GM12878 (cell line): ENCODE data around the gene HCFC1R1. TPM values are rescaled to one million over a fixed set of nuclear protein-coding genes. Genes with fewer than 3 reads are reported as not detected.

Experiments used
- ATF7 ChIP-seq: fragments of 450-650 bp; IDR thresholded peaks from 2 replicates; pipeline ENCODE4 v1.6.1; 2016; ENCODE audit warnings: low read depth, mild to moderate bottlenecking
- SP1 ChIP-seq: IDR thresholded peaks from one replicate; pipeline ENCODE4 v1.6.1; 2011; ENCODE audit warnings: low read depth, low read length
- TCF12 ChIP-seq: IDR thresholded peaks from 2 replicates; pipeline ENCODE4 v1.6.1; 2011; ENCODE audit warnings: low read depth, mild to moderate bottlenecking, low read length
- WRNIP1 ChIP-seq: IDR thresholded peaks from 2 replicates; pipeline ENCODE4 v1.6.1; 2011; ENCODE audit warnings: low read depth, low read length, improper control_type of control experiment, borderline replicate concordance
- polyA plus RNA-seq, 11 experiments: library from polyadenylated mRNA; depleted of rRNA in 4 of 11; unstranded in 6 of 11; stranded (reverse) in 5 of 11; fragments of >200 nt; fragmentation: Nextera tagmentation in 4 of 11; fragmentation: Illumina TruSeq in 1 of 11; extraction: Ambion mirVana in 4 of 11; extraction: Trizol in 1 of 11; gene quantifications; 1 replicate in 1 of 11; 2 replicates in 10 of 11; pipeline versions ENCODE4 v1.2.1 to v1.2.3, GENCODE V29; 2011 to 2016; ENCODE audit warnings: inconsistent platforms in 2 of 11, missing spikeins in 2 of 11, low read depth in 1 of 11
- total RNA-seq, 4 experiments: library from RNA; depleted of rRNA in 3 of 4; stranded (reverse); fragments of >200 nt in 3 of 4; fragmentation: Illumina TruSeq in 1 of 4; extraction: Trizol in 1 of 4; gene quantifications; 2 replicates each; pipeline versions ENCODE4 v1.2.1 to v1.2.3, GENCODE V29; 2013 to 2021
- TF ChIP-seq, protein P1 (sequence below): fragments of 450-650 bp; IDR thresholded peaks from 2 replicates; pipeline ENCODE4 v1.6.1; 2017; ENCODE audit warnings: antibody characterized with exemption, mild to moderate bottlenecking, moderate library complexity
- TF ChIP-seq, protein P2 (sequence below): fragments of 150-350 bp; IDR thresholded peaks from 2 replicates; pipeline ENCODE4 v1.6.1; 2014; ENCODE audit warnings: mild to moderate bottlenecking, low read depth, low read length
- TF ChIP-seq, protein P3 (sequence below): fragments of 450-650 bp; IDR thresholded peaks from 2 replicates; pipeline ENCODE4 v1.6.1; 2017; ENCODE audit warnings: borderline replicate concordance

Gene HCFC1R1
- total and polyA plus RNA-seq, 10 of the 15 experiments (the other 5 are each of a cell fraction or from before 2014, with no cell fraction given): 2.8 to 42.5 (median 20.4) TPM

- TF ChIP-seq WRNIP1: no peak
- TF ChIP-seq SP1: no peak
- TF ChIP-seq TCF12: peak; percentile 44; the same call in 1 of the 2 replicates
- TF ChIP-seq, protein P1, sequence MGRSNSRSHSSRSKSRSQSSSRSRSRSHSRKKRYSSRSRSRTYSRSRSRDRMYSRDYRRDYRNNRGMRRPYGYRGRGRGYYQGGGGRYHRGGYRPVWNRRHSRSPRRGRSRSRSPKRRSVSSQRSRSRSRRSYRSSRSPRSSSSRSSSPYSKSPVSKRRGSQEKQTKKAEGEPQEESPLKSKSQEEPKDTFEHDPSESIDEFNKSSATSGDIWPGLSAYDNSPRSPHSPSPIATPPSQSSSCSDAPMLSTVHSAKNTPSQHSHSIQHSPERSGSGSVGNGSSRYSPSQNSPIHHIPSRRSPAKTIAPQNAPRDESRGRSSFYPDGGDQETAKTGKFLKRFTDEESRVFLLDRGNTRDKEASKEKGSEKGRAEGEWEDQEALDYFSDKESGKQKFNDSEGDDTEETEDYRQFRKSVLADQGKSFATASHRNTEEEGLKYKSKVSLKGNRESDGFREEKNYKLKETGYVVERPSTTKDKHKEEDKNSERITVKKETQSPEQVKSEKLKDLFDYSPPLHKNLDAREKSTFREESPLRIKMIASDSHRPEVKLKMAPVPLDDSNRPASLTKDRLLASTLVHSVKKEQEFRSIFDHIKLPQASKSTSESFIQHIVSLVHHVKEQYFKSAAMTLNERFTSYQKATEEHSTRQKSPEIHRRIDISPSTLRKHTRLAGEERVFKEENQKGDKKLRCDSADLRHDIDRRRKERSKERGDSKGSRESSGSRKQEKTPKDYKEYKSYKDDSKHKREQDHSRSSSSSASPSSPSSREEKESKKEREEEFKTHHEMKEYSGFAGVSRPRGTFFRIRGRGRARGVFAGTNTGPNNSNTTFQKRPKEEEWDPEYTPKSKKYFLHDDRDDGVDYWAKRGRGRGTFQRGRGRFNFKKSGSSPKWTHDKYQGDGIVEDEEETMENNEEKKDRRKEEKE: no peak
- TF ChIP-seq ATF7: 0 out of 2 replicates have a peak, but pooled peaks have one; percentile 20
- TF ChIP-seq, protein P2, sequence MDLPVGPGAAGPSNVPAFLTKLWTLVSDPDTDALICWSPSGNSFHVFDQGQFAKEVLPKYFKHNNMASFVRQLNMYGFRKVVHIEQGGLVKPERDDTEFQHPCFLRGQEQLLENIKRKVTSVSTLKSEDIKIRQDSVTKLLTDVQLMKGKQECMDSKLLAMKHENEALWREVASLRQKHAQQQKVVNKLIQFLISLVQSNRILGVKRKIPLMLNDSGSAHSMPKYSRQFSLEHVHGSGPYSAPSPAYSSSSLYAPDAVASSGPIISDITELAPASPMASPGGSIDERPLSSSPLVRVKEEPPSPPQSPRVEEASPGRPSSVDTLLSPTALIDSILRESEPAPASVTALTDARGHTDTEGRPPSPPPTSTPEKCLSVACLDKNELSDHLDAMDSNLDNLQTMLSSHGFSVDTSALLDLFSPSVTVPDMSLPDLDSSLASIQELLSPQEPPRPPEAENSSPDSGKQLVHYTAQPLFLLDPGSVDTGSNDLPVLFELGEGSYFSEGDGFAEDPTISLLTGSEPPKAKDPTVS: no peak
- TF ChIP-seq, protein P3, sequence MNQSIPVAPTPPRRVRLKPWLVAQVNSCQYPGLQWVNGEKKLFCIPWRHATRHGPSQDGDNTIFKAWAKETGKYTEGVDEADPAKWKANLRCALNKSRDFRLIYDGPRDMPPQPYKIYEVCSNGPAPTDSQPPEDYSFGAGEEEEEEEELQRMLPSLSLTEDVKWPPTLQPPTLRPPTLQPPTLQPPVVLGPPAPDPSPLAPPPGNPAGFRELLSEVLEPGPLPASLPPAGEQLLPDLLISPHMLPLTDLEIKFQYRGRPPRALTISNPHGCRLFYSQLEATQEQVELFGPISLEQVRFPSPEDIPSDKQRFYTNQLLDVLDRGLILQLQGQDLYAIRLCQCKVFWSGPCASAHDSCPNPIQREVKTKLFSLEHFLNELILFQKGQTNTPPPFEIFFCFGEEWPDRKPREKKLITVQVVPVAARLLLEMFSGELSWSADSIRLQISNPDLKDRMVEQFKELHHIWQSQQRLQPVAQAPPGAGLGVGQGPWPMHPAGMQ: no peak
Measured at GRCh38 chr16:3023669-3024478, at the start of gene HCFC1R1, which contains the start of gene THOC6 (continued).
